ENCODE measurements around the gene SYCN. TPM values are rescaled to one million over a fixed set of nuclear protein-coding genes. Genes with fewer than 3 reads are reported as not detected.

SYCN gene
- polyA plus RNA-seq, 3 donors: not detected

DNA sequence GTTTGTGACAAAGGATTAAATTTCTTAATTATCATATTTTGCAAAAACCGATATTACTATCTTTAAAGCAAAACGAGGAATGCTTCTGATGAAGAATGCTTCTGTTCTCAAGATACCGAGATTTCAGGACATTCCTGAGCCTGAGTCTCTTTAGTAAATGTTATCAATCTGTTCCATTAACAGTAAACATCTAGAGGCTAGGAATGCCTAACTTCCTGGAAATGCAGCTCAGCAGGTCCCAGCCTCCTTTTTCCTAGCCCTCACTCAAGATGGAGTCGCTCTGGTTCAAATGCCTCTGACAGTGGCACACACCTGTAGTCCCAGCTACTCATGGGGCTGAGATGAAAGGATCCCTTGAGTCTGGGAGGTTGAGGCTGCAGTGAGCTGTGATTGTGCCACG is 47.0 kb upstream of the SYCN start:
- no peak overlapping the region for H3K27ac Mint-ChIP-seq
- H4K20me1 ChIP-seq (ENCODE audit: insufficient read depth, low read length): no peaks in the 10 kb centered on the region
- H3K79me2 ChIP-seq (ENCODE audit: insufficient read depth, low read length): no peaks in the 10 kb centered on the region
- H3K9me3 ChIP-seq (replicated peaks in 1 of 2; ENCODE audit: control insufficient read depth in 1 of 2, insufficient read depth in 1 of 2, low read length in 2 of 2): no peaks in the 10 kb centered on the region
- H3K27me3 Mint-ChIP-seq (ENCODE audit: low read depth in 3 of 3): peaks cover 23 to 31% (median 29%) of the 10 kb centered on the region in 3 donors
- no peak overlapping the region for H3K4me2 ChIP-seq (replicated peaks; ENCODE audit: extremely low read depth, low read length, poor library complexity, severe bottlenecking)
- no peak overlapping the region for H3K9ac ChIP-seq (ENCODE audit: insufficient read depth, low read length, poor library complexity, severe bottlenecking)
- DNase-seq: no peak
- no peak overlapping the region for H3K4me3 ChIP-seq (replicated peaks in 1 of 3; ENCODE audit: low read depth in 2 of 3, low read length in 3 of 3)
- no peak overlapping the region for H3K4me3 Mint-ChIP-seq
- no CpG with 5 or more reads among the region's 5 CpGs for WGBS (ENCODE audit: insufficient coverage)
- H3K4me1 Mint-ChIP-seq: peaks cover 4% of the 10 kb centered on the region
- peaks cover 2 to 24% of the 10 kb centered on the region in 2 donors for H3K27me3 ChIP-seq (ENCODE audit: control insufficient read depth in 2 of 2, insufficient read depth in 2 of 2, low read length in 2 of 2)
- H2AFZ ChIP-seq (ENCODE audit: insufficient read depth, low read depth, low read length, poor library complexity, severe bottlenecking): no peak overlapping the region
- peaks cover 0 to 7% of the 10 kb centered on the region in 2 donors for H3K4me1 ChIP-seq (ENCODE audit: control insufficient read depth in 1 of 2, insufficient read depth in 2 of 2, low read length in 2 of 2)
- H3K36me3 ChIP-seq (replicated peaks in 1 of 2; ENCODE audit: control insufficient read depth in 1 of 2, insufficient read depth in 2 of 2, low read length in 2 of 2): no peaks in the 10 kb centered on the region
- H3K27ac ChIP-seq (ENCODE audit: low read depth in 1 of 2, low read length in 2 of 2): no peak overlapping the region
- H3K9me3 Mint-ChIP-seq: peaks cover 0 to 4% (median 2%) of the 10 kb centered on the region in 7 donors
- TF ChIP-seq, protein P1, sequence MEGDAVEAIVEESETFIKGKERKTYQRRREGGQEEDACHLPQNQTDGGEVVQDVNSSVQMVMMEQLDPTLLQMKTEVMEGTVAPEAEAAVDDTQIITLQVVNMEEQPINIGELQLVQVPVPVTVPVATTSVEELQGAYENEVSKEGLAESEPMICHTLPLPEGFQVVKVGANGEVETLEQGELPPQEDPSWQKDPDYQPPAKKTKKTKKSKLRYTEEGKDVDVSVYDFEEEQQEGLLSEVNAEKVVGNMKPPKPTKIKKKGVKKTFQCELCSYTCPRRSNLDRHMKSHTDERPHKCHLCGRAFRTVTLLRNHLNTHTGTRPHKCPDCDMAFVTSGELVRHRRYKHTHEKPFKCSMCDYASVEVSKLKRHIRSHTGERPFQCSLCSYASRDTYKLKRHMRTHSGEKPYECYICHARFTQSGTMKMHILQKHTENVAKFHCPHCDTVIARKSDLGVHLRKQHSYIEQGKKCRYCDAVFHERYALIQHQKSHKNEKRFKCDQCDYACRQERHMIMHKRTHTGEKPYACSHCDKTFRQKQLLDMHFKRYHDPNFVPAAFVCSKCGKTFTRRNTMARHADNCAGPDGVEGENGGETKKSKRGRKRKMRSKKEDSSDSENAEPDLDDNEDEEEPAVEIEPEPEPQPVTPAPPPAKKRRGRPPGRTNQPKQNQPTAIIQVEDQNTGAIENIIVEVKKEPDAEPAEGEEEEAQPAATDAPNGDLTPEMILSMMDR (IDR thresholded peaks at IDR 0.05): no peak
- intact Hi-C loops (cut with micrococcal nuclease): no loop called here
- no peaks in the 10 kb centered on the region for H3K36me3 Mint-ChIP-seq

DNA sequence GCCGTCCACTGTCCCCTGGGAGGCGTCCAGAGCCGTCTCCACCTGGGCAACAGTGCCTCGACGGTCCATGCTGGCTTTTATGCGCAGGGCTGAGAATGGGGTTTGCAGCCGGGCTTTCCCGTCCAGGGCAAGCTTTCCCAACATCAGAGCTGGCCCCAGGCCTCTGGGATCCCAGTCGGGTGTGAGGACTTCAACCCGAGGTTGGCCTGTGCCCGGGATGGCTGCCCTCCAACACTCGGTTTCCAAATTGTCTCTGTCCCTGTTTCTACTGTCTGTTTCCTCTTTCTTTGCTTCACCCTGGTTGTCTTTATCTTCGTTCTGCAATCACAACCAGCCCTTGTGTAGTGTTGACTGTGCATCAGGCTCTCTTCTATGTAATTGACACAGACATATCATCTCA is 44.7 kb upstream of the SYCN start, which contains the start of gene IFNL4:
IFNL4 (minus strand) TSS at position 51 of the 400 bp plus-strand sequence.
- Mint-ChIP-seq H3K36me3 (no peaks in the 10 kb centered on the region), H3K9me3 (peaks cover 0 to 5% (median 2%) of the 10 kb centered on the region in 7 donors), H3K4me3 (peak within 1 kb of the TSS in 1 of 2 donors; percentile 73), H3K27ac (no peak within 1 kb of the TSS), H3K4me1 (peaks cover 4% of the 10 kb centered on the region), H3K27me3 (ENCODE audit: low read depth in 3 of 3) (peaks cover 20 to 32% (median 32%) of the 10 kb centered on the region in 3 donors)
- Histone ChIP-seq H3K4me2 (replicated peaks; ENCODE audit: extremely low read depth, low read length, poor library complexity, severe bottlenecking) (no peak within 1 kb of the TSS), H2AFZ (ENCODE audit: insufficient read depth, low read depth, low read length, poor library complexity, severe bottlenecking) (peak within 1 kb of the TSS; percentile 21), H3K4me3 (replicated peaks in 1 of 3; ENCODE audit: low read depth in 2 of 3, low read length in 3 of 3) (no peak within 1 kb of the TSS), H4K20me1 (ENCODE audit: insufficient read depth, low read length) (no peaks in the 10 kb centered on the region), H3K9me3 (replicated peaks in 1 of 2; ENCODE audit: control insufficient read depth in 1 of 2, insufficient read depth in 1 of 2, low read length in 2 of 2) (no peaks in the 10 kb centered on the region), H3K4me1 (ENCODE audit: control insufficient read depth in 1 of 2, insufficient read depth in 2 of 2, low read length in 2 of 2) (peaks cover 0 to 7% of the 10 kb centered on the region in 2 donors), H3K36me3 (replicated peaks in 1 of 2; ENCODE audit: control insufficient read depth in 1 of 2, insufficient read depth in 2 of 2, low read length in 2 of 2) (no peaks in the 10 kb centered on the region), H3K27me3 (ENCODE audit: control insufficient read depth in 2 of 2, insufficient read depth in 2 of 2, low read length in 2 of 2) (peaks cover 2 to 24% of the 10 kb centered on the region in 2 donors), H3K9ac (ENCODE audit: insufficient read depth, low read length, poor library complexity, severe bottlenecking) (no peak within 1 kb of the TSS), H3K79me2 (ENCODE audit: insufficient read depth, low read length) (no peaks in the 10 kb centered on the region), H3K27ac (ENCODE audit: low read depth in 1 of 2, low read length in 2 of 2) (no peak within 1 kb of the TSS)
- TF ChIP-seq, protein P1 (IDR thresholded peaks at IDR 0.05): no peak
- intact Hi-C loops (cut with micrococcal nuclease): no loop called here
- WGBS (ENCODE audit: insufficient coverage): 74% methylated on average over 11 of the region's 13 CpGs
- DNase-seq: no peak
